ENCODE measurements around the gene PPP4R1. TPM values are rescaled to one million over a fixed set of nuclear protein-coding genes. Genes with fewer than 3 reads are reported as not detected.
A peak's percentile ranks its signal among the peaks of the same experiment; 100 is the strongest.

PPP4R1 gene
- polyA plus RNA-seq, 1 of the 3 experiments (the other 2 are of a cell fraction), result 53.4 TPM

DNA sequence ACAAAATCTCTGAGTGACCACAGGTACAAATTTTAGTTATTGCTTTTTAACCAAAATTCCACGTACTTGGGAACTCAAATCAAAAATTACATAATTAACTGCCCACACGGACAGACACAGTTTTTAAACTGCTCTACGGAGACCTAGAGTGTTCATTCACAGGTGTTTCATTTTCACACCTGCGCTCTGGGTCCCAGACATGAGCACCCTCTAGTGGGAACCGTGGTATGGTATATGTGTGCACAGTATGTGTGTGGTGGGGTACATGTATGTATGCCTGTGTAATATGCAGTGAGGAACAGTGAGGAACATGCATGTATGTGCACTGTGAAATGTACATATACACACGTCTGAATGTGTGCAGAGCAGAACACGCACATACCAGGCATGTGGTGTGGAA lies 65.0 kb downstream of the PPP4R1 start:
- Histone ChIP-seq H3K27me3 (ENCODE audit: insufficient read depth) (no peaks in the 10 kb centered on the region), H3K9me2 (no peaks in the 10 kb centered on the region), H3K4me3 (ENCODE audit: low read depth in 2 of 2, low read length in 1 of 2) (no peak overlapping the region), H3K9ac (no peak overlapping the region), H3K4me1 (ENCODE audit: control insufficient read depth in 1 of 2, insufficient read depth in 2 of 2, low read depth in 1 of 2, low read length in 1 of 2) (no peaks in the 10 kb centered on the region; a peak in 1 of 4 replicates), H3F3A (replicated peaks; ENCODE audit: insufficient read depth) (peaks cover 9% of the 10 kb centered on the region), H3K79me2 (ENCODE audit: insufficient read depth) (no peaks in the 10 kb centered on the region), H3K9me3 (no peaks in the 10 kb centered on the region), H3K36me3 (replicated peaks in 1 of 2; ENCODE audit: control insufficient read depth in 1 of 2, insufficient read depth in 2 of 2, low read length in 1 of 2) (peaks cover 79 to 85% of the 10 kb centered on the region in 2 experiments), H3K27ac (ENCODE audit: low read depth in 2 of 2, low read length in 1 of 2) (no peak overlapping the region), H2AFZ (ENCODE audit: low read depth) (no peak overlapping the region), H4K20me1 (ENCODE audit: insufficient read depth) (0 out of 2 replicates have a peak, but pooled peaks cover 4% of the 10 kb centered on the region), H3K4me2 (no peak overlapping the region)
- WGBS (ENCODE audit: low lambda C conversion rate), result 87% methylated on average over 7 of the region's 7 CpGs
- DNase-seq, result no peak
- ChIA-PET CTCF (no interaction called here), POLR2A (no interaction called here)
- TF ChIP-seq, protein P1, sequence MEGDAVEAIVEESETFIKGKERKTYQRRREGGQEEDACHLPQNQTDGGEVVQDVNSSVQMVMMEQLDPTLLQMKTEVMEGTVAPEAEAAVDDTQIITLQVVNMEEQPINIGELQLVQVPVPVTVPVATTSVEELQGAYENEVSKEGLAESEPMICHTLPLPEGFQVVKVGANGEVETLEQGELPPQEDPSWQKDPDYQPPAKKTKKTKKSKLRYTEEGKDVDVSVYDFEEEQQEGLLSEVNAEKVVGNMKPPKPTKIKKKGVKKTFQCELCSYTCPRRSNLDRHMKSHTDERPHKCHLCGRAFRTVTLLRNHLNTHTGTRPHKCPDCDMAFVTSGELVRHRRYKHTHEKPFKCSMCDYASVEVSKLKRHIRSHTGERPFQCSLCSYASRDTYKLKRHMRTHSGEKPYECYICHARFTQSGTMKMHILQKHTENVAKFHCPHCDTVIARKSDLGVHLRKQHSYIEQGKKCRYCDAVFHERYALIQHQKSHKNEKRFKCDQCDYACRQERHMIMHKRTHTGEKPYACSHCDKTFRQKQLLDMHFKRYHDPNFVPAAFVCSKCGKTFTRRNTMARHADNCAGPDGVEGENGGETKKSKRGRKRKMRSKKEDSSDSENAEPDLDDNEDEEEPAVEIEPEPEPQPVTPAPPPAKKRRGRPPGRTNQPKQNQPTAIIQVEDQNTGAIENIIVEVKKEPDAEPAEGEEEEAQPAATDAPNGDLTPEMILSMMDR (IDR thresholded peaks at IDR 0.05), result peak; percentile 33
- TF ChIP-seq TCF12 (IDR thresholded peaks at IDR 0.05), result no peak
- no peak for TF ChIP-seq EZH2phosphoT487 (IDR thresholded peaks at IDR 0.05; ENCODE audit: borderline replicate concordance, low read depth)
- TF ChIP-seq TAF1 (IDR thresholded peaks at IDR 0.05; ENCODE audit: borderline replicate concordance, low read depth, low read length), result no peak

DNA sequence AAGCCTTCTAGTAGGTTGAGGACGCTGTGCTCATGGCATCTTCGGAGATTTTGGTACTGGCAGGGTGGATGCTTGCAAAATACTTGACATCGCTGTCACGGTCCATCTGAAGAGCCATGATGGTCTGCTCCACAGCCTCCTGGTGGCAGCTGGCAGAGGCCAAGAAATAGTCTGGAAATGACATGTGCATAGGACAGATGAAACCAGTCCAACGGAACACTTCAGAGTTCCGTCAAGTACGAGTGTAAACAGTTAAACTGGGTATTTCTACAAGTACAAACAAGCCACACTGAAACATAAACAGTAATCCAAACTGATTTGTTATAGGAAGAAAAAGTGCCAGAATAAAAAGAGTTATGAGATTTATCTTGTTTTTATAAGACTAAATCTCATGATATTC lies 66.6 kb downstream of the PPP4R1 start:
- ChIA-PET CTCF (interaction anchor here (1.4 kb wide), 1 partner anchor 31 kb away, joined by 3 read pairs; no protein-coding TSS in a partner anchor), POLR2A (no interaction called here)

More for the DNA sequence above, 66.6 kb downstream of the PPP4R1 start:
- Histone ChIP-seq H3K9me3 (no peaks in the 10 kb centered on the region), H3K4me1 (ENCODE audit: control insufficient read depth in 1 of 2, insufficient read depth in 2 of 2, low read depth in 1 of 2, low read length in 1 of 2) (no peaks in the 10 kb centered on the region; a peak in 1 of 4 replicates), H3K9me2 (no peaks in the 10 kb centered on the region), H3K4me2 (no peak overlapping the region), H3K4me3 (ENCODE audit: low read depth in 2 of 2, low read length in 1 of 2) (no peak overlapping the region), H3K36me3 (replicated peaks in 1 of 2; ENCODE audit: control insufficient read depth in 1 of 2, insufficient read depth in 2 of 2, low read length in 1 of 2) (peaks cover 64 to 72% of the 10 kb centered on the region in 2 experiments), H3F3A (replicated peaks; ENCODE audit: insufficient read depth) (peaks cover 12% of the 10 kb centered on the region), H3K9ac (no peak overlapping the region), H2AFZ (ENCODE audit: low read depth) (no peak overlapping the region), H3K27me3 (ENCODE audit: insufficient read depth) (no peaks in the 10 kb centered on the region), H3K79me2 (ENCODE audit: insufficient read depth) (no peaks in the 10 kb centered on the region), H4K20me1 (ENCODE audit: insufficient read depth) (0 out of 2 replicates have a peak, but pooled peaks cover 4% of the 10 kb centered on the region), H3K27ac (ENCODE audit: low read depth in 2 of 2, low read length in 1 of 2) (no peak overlapping the region)
- no peak for DNase-seq
- WGBS (ENCODE audit: low lambda C conversion rate), result 100% methylated on average over 7 of the region's 7 CpGs
- TF ChIP-seq EZH2phosphoT487 (IDR thresholded peaks at IDR 0.05; ENCODE audit: borderline replicate concordance, low read depth), result no peak
- TF ChIP-seq, protein P2, sequence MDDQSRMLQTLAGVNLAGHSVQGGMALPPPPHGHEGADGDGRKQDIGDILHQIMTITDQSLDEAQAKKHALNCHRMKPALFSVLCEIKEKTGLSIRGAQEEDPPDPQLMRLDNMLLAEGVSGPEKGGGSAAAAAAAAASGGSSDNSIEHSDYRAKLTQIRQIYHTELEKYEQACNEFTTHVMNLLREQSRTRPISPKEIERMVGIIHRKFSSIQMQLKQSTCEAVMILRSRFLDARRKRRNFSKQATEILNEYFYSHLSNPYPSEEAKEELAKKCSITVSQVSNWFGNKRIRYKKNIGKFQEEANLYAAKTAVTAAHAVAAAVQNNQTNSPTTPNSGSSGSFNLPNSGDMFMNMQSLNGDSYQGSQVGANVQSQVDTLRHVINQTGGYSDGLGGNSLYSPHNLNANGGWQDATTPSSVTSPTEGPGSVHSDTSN (IDR thresholded peaks at IDR 0.05), result no peak
- no peak for TF ChIP-seq MEF2A (IDR thresholded peaks at IDR 0.05; ENCODE audit: borderline replicate concordance, low read depth)
- TF ChIP-seq, protein P1 (IDR thresholded peaks at IDR 0.05), result no peak
- TF ChIP-seq RFX5 (IDR thresholded peaks at IDR 0.05; ENCODE audit: low read length), result no peak
- no peak for TF ChIP-seq GABPA (IDR thresholded peaks at IDR 0.05; ENCODE audit: low read depth)
- no peak for TF ChIP-seq MXI1 (IDR thresholded peaks at IDR 0.05; ENCODE audit: low read depth, low read length)
- no peak for TF ChIP-seq CHD2 (IDR thresholded peaks at IDR 0.05; ENCODE audit: low read length, partially characterized antibody)
- TF ChIP-seq RAD21 (IDR thresholded peaks at IDR 0.05; ENCODE audit: low read length), result no peak
- TF ChIP-seq, protein P3, sequence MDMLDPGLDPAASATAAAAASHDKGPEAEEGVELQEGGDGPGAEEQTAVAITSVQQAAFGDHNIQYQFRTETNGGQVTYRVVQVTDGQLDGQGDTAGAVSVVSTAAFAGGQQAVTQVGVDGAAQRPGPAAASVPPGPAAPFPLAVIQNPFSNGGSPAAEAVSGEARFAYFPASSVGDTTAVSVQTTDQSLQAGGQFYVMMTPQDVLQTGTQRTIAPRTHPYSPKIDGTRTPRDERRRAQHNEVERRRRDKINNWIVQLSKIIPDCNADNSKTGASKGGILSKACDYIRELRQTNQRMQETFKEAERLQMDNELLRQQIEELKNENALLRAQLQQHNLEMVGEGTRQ (IDR thresholded peaks at IDR 0.05; ENCODE audit: borderline replicate concordance, low read depth, low read length), result no peak
- no peak for TF ChIP-seq FOXM1 (IDR thresholded peaks at IDR 0.05; ENCODE audit: low read depth)
- no peak for TF ChIP-seq RCOR1 (IDR thresholded peaks at IDR 0.05; ENCODE audit: low read length)
- no peak for TF ChIP-seq SMC3 (IDR thresholded peaks at IDR 0.05; ENCODE audit: low read depth, low read length)
- TF ChIP-seq NFIC (IDR thresholded peaks at IDR 0.05; ENCODE audit: borderline replicate concordance), result no peak
- no peak for TF ChIP-seq JUND (IDR thresholded peaks at IDR 0.05)
- no peak for TF ChIP-seq TAF1 (IDR thresholded peaks at IDR 0.05; ENCODE audit: borderline replicate concordance, low read depth, low read length)
- TF ChIP-seq FOSL2 (IDR thresholded peaks at IDR 0.05; ENCODE audit: borderline replicate concordance, low read depth), result no peak
- TF ChIP-seq RXRA (IDR thresholded peaks at IDR 0.05; ENCODE audit: borderline replicate concordance, low read depth), result no peak
